DND-41 (cell line): ENCODE measurements around the gene TINAG.

Experiments used
- ATAC-seq: fragments of 200-7000 bp; cut with Tn5 transposase; 3 replicates; pipeline ENCODE4 v1.9.1; 2021; ENCODE audit warnings: low read depth; ENCODE audit not compliant: insufficient read depth
- DNase-seq: peaks from one replicate; pipeline ENCODE4 v3.0.0-alpha.2; 2020
- H2AFZ ChIP-seq: 2 replicates; pipeline ENCODE4 v1.6.0; 2012; ENCODE audit warnings: low read depth, low read length
- H3K27ac ChIP-seq: 2 replicates; pipeline ENCODE4 v1.5.1; 2012; ENCODE audit warnings: low read length, inconsistent platforms
- H3K27me3 ChIP-seq: fragments of 200-600 bp; sonication (generic); 2 replicates; pipeline ENCODE4 v1.6.0; 2012; ENCODE audit warnings: low read length, mild to moderate bottlenecking, inconsistent platforms; ENCODE audit not compliant: insufficient read depth, poor library complexity
- H3K36me3 ChIP-seq: 2 replicates; pipeline ENCODE4 v1.5.1; 2012; ENCODE audit warnings: low read length, inconsistent platforms; ENCODE audit not compliant: insufficient read depth
- H3K4me1 ChIP-seq: 2 replicates; pipeline ENCODE4 v1.5.1; 2012; ENCODE audit warnings: mild to moderate bottlenecking, low read length; ENCODE audit not compliant: insufficient read depth
- H3K4me2 ChIP-seq: 2 replicates; pipeline ENCODE4 v1.6.0; 2012; ENCODE audit warnings: mild to moderate bottlenecking, moderate library complexity, low read length, inconsistent platforms; ENCODE audit not compliant: insufficient read depth
- H3K4me3 ChIP-seq, 2 experiments: fragments of 200-600 bp in 1 of 2; shearing (Covaris generic) in 1 of 2; 2 replicates each; pipeline ENCODE4 v1.5.1; 2012 to 2016; ENCODE audit warnings: inconsistent platforms in 2 of 2, low read length in 2 of 2, mild to moderate bottlenecking in 2 of 2, low read depth in 1 of 2, moderate library complexity in 1 of 2
- H3K79me2 ChIP-seq: 2 replicates; pipeline ENCODE4 v1.6.0; 2012; ENCODE audit warnings: low read length, inconsistent platforms; ENCODE audit not compliant: insufficient read depth
- H3K9ac ChIP-seq: 2 replicates; pipeline ENCODE4 v1.6.0; 2012; ENCODE audit warnings: low read depth, mild to moderate bottlenecking, inconsistent platforms, low read length, moderate library complexity
- H3K9me3 ChIP-seq: 2 replicates; pipeline ENCODE4 v1.5.1; 2012; ENCODE audit warnings: low read length, moderate library complexity, mild to moderate bottlenecking, inconsistent platforms; ENCODE audit not compliant: insufficient read depth, severe bottlenecking
- H4K20me1 ChIP-seq: 2 replicates; pipeline ENCODE4 v1.6.0; 2012; ENCODE audit warnings: low read length; ENCODE audit not compliant: insufficient read depth
- CTCF ChIP-seq: IDR thresholded peaks from 2 replicates; pipeline ENCODE4 v1.5.1; 2012; ENCODE audit warnings: borderline replicate concordance, low read length, moderate library complexity, mild to moderate bottlenecking; ENCODE audit not compliant: poor library complexity, severe bottlenecking; ENCODE audit errors: extremely low read depth
- EZH2 ChIP-seq: IDR thresholded peaks from 3 replicates; pipeline ENCODE4 v1.6.1; 2012; ENCODE audit warnings: borderline replicate concordance, low read depth, mild to moderate bottlenecking, moderate library complexity, low read length, inconsistent platforms; ENCODE audit not compliant: severe bottlenecking

Gene TINAG

GRCh38 chr6:54294965-54295532 is 13.2 kb upstream of the TINAG start:
- no peak overlapping the region for H3K4me3 ChIP-seq
- no peaks in the 10 kb centered on the region for H3K36me3 ChIP-seq
- H4K20me1 ChIP-seq: no peaks in the 10 kb centered on the region
- no peak overlapping the region for H3K9ac ChIP-seq
- H3K4me2 ChIP-seq: no peak overlapping the region
- no peaks in the 10 kb centered on the region for H3K9me3 ChIP-seq
- H2AFZ ChIP-seq: no peak overlapping the region
- ATAC-seq (no peak), DNase-seq (no peak)
- H3K27ac ChIP-seq: no peak overlapping the region
- H3K79me2 ChIP-seq: no peaks in the 10 kb centered on the region
- no peaks in the 10 kb centered on the region for H3K4me1 ChIP-seq
- TF ChIP-seq EZH2 (no peak), CTCF (no peak)
- peaks cover 4% of the 10 kb centered on the region for H3K27me3 ChIP-seq

- Histone ChIP-seq H3K4me2 (no peak overlapping the region), H3K9me3 (no peaks in the 10 kb centered on the region), H4K20me1 (no peaks in the 10 kb centered on the region), H3K4me3 (no peak overlapping the region), H3K79me2 (no peaks in the 10 kb centered on the region), H3K9ac (no peak overlapping the region), H3K4me1 (no peaks in the 10 kb centered on the region), H2AFZ (no peak overlapping the region), H3K27me3 (no peaks in the 10 kb centered on the region), H3K27ac (no peak overlapping the region), H3K36me3 (no peaks in the 10 kb centered on the region)
- TF ChIP-seq EZH2: no peak
- no peak for TF ChIP-seq CTCF
- ATAC-seq: no peak
- no peak for DNase-seq
Measured at GRCh38 chr6:54299542-54300269, 8.5 kb upstream of the TINAG start.

- TF ChIP-seq EZH2: no peak
- no peak for TF ChIP-seq CTCF
- H3K27ac ChIP-seq: no peak overlapping the region
- H3K4me2 ChIP-seq: no peak overlapping the region
- H3K4me1 ChIP-seq: no peaks in the 10 kb centered on the region
- H3K36me3 ChIP-seq: no peaks in the 10 kb centered on the region
- no peak overlapping the region for H3K9ac ChIP-seq
- no peak for DNase-seq
- no peak overlapping the region for H2AFZ ChIP-seq
- no peak overlapping the region for H3K4me3 ChIP-seq
- H4K20me1 ChIP-seq: no peaks in the 10 kb centered on the region
- ATAC-seq: no peak
- no peaks in the 10 kb centered on the region for H3K9me3 ChIP-seq
- H3K79me2 ChIP-seq: no peaks in the 10 kb centered on the region
- H3K27me3 ChIP-seq: no peaks in the 10 kb centered on the region
Measured at GRCh38 chr6:54301770-54302169, 6.5 kb upstream of the TINAG start.
